ENCODE data around the gene CYP2J2. TPM values are rescaled to one million over a fixed set of nuclear protein-coding genes. Genes with fewer than 3 reads are reported as not detected.
"Not testable (repeated sequence)": the region's sequence is repeated elsewhere in the genome, so short reads cannot be mapped to it uniquely, and the experiment has no call there.

The CYP2J2 gene
- total RNA-seq, 1 donor from 2014 or later: 1.4 TPM

- no peak overlapping the region for H3K27ac ChIP-seq
- intact Hi-C loops (cut with DNase I): no loop called here
- no peaks in the 10 kb centered on the region for H3K36me3 ChIP-seq
- ATAC-seq: no peak
- H3K4me3 ChIP-seq: no peak overlapping the region
- peaks cover 8% of the 10 kb centered on the region for H3K4me1 ChIP-seq
- H3K9me3 ChIP-seq: no peaks in the 10 kb centered on the region
- peaks cover 19% of the 10 kb centered on the region for H3K27me3 ChIP-seq
- DNase-seq: no peak
- TF ChIP-seq, protein P1, sequence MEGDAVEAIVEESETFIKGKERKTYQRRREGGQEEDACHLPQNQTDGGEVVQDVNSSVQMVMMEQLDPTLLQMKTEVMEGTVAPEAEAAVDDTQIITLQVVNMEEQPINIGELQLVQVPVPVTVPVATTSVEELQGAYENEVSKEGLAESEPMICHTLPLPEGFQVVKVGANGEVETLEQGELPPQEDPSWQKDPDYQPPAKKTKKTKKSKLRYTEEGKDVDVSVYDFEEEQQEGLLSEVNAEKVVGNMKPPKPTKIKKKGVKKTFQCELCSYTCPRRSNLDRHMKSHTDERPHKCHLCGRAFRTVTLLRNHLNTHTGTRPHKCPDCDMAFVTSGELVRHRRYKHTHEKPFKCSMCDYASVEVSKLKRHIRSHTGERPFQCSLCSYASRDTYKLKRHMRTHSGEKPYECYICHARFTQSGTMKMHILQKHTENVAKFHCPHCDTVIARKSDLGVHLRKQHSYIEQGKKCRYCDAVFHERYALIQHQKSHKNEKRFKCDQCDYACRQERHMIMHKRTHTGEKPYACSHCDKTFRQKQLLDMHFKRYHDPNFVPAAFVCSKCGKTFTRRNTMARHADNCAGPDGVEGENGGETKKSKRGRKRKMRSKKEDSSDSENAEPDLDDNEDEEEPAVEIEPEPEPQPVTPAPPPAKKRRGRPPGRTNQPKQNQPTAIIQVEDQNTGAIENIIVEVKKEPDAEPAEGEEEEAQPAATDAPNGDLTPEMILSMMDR (IDR thresholded peaks at IDR 0.05): no peak
These were observed 2.4 kb upstream of the CYP2J2 start for GRCh38 chr1:59928996-59929395.

DNA sequence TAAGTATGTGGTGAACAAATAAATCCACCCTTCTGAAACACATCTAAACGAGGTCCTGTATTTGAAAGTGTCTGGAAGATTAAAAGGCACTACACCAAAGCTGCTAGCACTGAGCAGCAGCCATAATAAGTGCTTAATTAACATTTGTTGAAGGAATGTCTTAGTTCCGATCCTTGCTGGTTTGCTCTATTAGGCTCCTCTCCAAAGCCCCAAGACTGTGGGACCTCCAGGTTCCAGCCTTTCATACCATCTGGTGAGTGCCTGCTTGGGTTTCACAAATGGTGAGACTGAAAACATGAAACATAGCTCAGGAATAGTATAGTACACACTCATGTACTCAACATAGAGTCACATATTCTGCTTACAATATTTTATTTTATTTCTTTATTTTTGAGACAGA is 640 bp upstream of the CYP2J2 start:
- peaks cover 8% of the 10 kb centered on the region for H3K4me1 ChIP-seq
- H3K36me3 ChIP-seq: no peaks in the 10 kb centered on the region
- intact Hi-C loops (cut with DNase I): no loop called here
- no peak overlapping the region for H3K27ac ChIP-seq
- ATAC-seq: no peak
- peak overlapping the region; percentile 45 for H3K4me3 ChIP-seq
- no peak for DNase-seq
- peaks cover 19% of the 10 kb centered on the region for H3K27me3 ChIP-seq
- TF ChIP-seq, protein P1 (IDR thresholded peaks at IDR 0.05): no peak
- H3K9me3 ChIP-seq: no peaks in the 10 kb centered on the region

- TF ChIP-seq, protein P1 (IDR thresholded peaks at IDR 0.05): no peak
- Histone ChIP-seq H3K27ac (no peak overlapping the region), H3K27me3 (peaks cover 19% of the 10 kb centered on the region), H3K36me3 (no peaks in the 10 kb centered on the region), H3K4me3 (no peak overlapping the region), H3K9me3 (no peaks in the 10 kb centered on the region), H3K4me1 (peaks cover 8% of the 10 kb centered on the region)
- intact Hi-C loops (cut with DNase I): no loop called here
- DNase-seq (no peak), ATAC-seq (no peak)
These were observed 1.9 kb downstream of the CYP2J2 start for GRCh38 chr1:59924653-59925052.

DNA sequence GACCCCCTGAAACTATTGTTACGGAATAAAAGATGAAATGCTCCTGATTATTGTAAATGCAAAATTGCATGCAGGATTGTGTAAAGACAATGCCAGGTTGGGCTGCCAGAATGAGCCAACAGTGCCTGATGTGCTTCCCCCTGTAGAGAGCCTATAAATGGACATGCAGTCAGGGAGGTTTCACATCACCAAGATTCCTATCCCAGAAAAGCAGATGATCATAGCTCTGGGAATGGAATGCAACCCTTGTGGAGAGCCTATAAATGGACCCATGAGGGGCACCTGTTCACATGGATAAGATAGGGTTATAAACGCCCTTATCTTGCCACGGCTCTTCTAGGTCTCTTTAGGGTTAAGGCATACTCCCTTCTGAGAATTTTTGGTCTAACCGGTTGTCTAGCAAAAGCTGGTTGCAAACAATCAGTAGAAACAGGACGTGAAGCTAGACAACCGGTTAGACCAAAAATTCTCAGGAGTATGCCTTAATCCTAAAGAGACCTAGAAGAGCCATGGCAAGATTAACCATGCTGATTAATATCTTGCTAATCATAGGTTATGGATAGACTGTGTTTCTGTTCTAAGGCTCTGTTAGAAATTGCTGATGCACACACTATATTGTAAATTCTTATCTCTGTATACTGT is 5.2 kb downstream of the CYP2J2 start:
- H3K4me3 ChIP-seq; DNase-seq; H3K27ac ChIP-seq; intact Hi-C loops (cut with DNase I); H3K36me3 ChIP-seq; ATAC-seq; H3K4me1 ChIP-seq; H3K9me3 ChIP-seq; H3K27me3 ChIP-seq: not testable (repeated sequence)

GRCh38 chr1:59919746-59920145 is 6.8 kb downstream of the CYP2J2 start:
- Histone ChIP-seq H3K27ac (no peak overlapping the region), H3K27me3 (no peaks in the 10 kb centered on the region), H3K4me3 (no peak overlapping the region), H3K9me3 (no peaks in the 10 kb centered on the region), H3K4me1 (no peaks in the 10 kb centered on the region), H3K36me3 (no peaks in the 10 kb centered on the region)
- ATAC-seq: no peak
- no peak for DNase-seq
- intact Hi-C loops (cut with DNase I): no loop called here
- TF ChIP-seq, protein P1 (IDR thresholded peaks at IDR 0.05): no peak

DNA sequence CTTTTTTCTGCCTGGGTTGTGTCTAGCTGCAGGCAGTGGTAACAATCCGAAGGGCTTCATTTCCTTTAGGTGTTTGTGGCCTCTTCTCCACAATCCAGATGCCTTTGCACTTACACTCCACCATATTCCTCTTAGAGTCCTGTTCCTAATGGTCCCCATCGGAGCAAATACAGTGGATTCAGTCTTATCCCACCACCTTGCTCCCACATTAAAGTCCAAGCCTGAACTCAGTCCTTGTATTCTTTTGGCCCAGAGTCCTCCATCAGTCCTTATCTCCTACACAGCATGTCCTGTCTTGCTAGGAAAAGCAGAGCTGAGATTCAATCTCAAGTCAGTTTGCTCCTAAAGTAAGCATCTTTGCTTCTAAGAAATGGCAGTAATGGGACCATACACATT is 8.8 kb downstream of the CYP2J2 start:
- H3K4me3 ChIP-seq: no peak overlapping the region
- H3K27ac ChIP-seq: no peak overlapping the region
- H3K27me3 ChIP-seq: no peaks in the 10 kb centered on the region

More for the DNA sequence above, 8.8 kb downstream of the CYP2J2 start:
- DNase-seq: no peak
- no peak for ATAC-seq
- Histone ChIP-seq H3K4me1 (no peaks in the 10 kb centered on the region), H3K9me3 (no peaks in the 10 kb centered on the region), H3K36me3 (no peaks in the 10 kb centered on the region)
- intact Hi-C loops (cut with DNase I): no loop called here
- TF ChIP-seq, protein P1 (IDR thresholded peaks at IDR 0.05): no peak
